ENCODE results near the gene HOXB6.

- TF ChIP-seq ZNF274 (IDR thresholded peaks at IDR 0.05; ENCODE audit: low read depth, low read length) = no peak
- no peak for TF ChIP-seq MAX (IDR thresholded peaks at IDR 0.05)
- TF ChIP-seq CTCF (IDR thresholded peaks at IDR 0.05 in 2 of 3, conservative IDR thresholded peaks at IDR 0.05 in 1 of 3; ENCODE audit: borderline replicate concordance in 1 of 3, insufficient read depth in 1 of 3, low read depth in 2 of 3, low read length in 2 of 3) = no peak
- TF ChIP-seq REST (IDR thresholded peaks at IDR 0.05; ENCODE audit: low read depth) = no peak
- no peak for TF ChIP-seq EGR1 (IDR thresholded peaks at IDR 0.05; ENCODE audit: low read depth)
Observed at GRCh38 chr17:48642843-48643696, 38.3 kb upstream of the HOXB6 start.
